ENCODE results near the gene CCDC34. TPM values are rescaled to one million over a fixed set of nuclear protein-coding genes. Genes with fewer than 3 reads are reported as not detected.
"Not testable (repeated sequence)": the region's sequence is repeated elsewhere in the genome, so short reads cannot be mapped to it uniquely, and the experiment has no call there.

The CCDC34 gene
- total RNA-seq, 1 donor, result 1.4 TPM

DNA sequence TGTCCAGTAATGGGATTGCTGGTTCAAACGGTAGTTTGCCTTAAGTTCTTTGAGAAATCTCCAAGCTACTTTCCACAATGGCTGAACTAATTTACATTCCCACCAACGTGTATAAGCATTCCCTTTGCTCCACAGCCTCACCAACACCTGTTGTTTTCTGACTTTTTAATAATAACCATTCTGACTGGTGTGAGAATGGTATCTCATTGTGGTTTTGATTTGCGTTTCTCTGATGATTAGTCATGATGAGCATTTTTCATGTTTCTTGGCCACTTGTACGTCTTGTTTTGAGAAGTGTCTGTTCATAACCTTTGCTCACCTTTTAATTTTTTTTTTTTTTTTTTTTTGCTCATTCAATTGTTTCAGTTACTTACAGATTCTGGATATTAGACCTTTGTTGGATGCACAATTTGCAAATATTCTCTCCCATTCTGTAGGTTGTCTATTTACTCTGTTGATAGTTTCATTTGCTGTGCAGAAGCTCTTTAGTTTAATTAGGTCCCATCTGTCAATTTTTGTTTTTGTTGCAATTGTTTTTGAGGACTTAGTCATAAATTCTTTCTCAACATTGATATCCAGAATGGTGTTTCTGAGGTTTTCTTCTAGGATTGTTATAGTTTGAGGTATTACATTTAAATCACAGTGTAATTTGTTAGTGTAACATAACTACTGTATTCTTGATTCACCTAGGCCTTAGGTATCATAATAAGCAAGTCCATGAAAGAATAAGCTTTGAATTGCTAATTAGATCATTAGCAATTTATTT is 33.0 kb downstream of the CCDC34 start:
- no peaks in the 10 kb centered on the region for H3K27me3 ChIP-seq (ENCODE audit: insufficient read depth, low read length)
- H3K9me3 ChIP-seq (ENCODE audit: low read depth, low read length), result no peaks in the 10 kb centered on the region

DNA sequence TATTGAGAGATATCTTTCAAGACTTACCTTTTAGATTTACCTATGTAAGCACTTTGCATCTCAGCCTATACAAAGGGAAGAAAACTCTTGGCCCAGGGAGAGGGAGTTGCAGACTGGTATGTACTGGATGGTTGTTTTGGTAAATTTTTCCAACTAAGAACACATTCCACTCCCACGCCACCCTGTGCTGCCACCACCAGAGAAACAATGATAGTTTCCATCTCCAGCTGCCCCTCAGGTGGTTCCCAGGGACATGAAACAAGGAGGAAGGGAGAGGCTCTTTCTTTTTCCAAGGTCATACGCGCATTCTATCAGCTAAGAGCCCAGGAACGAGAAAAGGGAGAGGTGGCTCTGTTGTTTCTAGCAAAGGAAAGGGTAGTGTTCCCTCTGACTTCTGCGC is 34.4 kb downstream of the CCDC34 start:
- no peak overlapping the region for H3K4me3 ChIP-seq (ENCODE audit: low read length)
- no peaks in the 10 kb centered on the region for H3K9me3 ChIP-seq (ENCODE audit: low read depth, low read length)
- no peaks in the 10 kb centered on the region for H3K4me1 ChIP-seq (ENCODE audit: insufficient read depth, low read length)
- H3K27me3 ChIP-seq (ENCODE audit: insufficient read depth, low read length), result no peaks in the 10 kb centered on the region

More for the DNA sequence above, 33.0 kb downstream of the CCDC34 start:
- Histone ChIP-seq H3K4me3 (ENCODE audit: low read length) (no peak overlapping the region), H3K4me1 (ENCODE audit: insufficient read depth, low read length) (no peaks in the 10 kb centered on the region)

DNA sequence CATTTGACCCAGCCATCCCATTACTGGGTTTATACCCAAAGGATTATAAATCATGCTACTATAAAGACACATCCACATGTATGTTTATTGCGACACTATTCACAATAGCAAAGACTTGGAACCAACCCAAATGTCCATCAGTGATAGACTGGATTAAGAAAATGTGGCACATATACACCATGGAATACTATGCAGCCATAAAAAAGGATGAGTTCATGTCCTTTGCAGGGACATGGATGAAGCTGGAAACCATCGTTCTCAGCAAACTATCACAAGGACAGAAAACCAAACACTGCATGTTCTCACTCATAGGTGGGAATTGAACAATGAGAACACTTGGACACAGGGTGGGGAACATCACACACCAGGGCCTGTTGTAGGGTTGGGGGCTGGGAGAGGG is 36.0 kb downstream of the CCDC34 start:
- H3K9me3 ChIP-seq (ENCODE audit: low read depth, low read length), result not testable (repeated sequence)

DNA sequence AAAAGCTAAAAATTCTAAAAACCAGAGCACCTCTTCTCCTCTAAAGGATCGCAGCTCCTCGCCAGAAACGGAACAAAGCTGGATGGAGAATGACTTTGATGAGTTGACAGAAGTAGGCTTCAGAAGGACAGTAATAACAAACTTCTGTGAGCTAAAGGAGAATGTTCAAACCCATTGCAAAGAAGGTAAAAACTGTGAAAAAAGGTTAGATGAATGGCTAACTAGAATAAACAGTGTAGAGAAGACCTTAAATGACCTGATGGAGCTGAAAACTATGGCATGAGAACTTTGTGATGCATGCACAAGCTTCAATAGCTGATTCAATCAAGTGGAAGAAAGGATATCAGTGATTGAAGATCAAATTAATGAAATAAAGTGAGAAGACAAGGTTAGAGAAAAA is 40.8 kb downstream of the CCDC34 start:
- not testable (repeated sequence) for H3K4me3 ChIP-seq (ENCODE audit: low read length); H3K9me3 ChIP-seq (ENCODE audit: low read depth, low read length); H3K27me3 ChIP-seq (ENCODE audit: insufficient read depth, low read length); H3K4me1 ChIP-seq (ENCODE audit: insufficient read depth, low read length)

More for the DNA sequence above, 36.0 kb downstream of the CCDC34 start:
- not testable (repeated sequence) for H3K27me3 ChIP-seq (ENCODE audit: insufficient read depth, low read length); H3K4me3 ChIP-seq (ENCODE audit: low read length); H3K4me1 ChIP-seq (ENCODE audit: insufficient read depth, low read length)

DNA sequence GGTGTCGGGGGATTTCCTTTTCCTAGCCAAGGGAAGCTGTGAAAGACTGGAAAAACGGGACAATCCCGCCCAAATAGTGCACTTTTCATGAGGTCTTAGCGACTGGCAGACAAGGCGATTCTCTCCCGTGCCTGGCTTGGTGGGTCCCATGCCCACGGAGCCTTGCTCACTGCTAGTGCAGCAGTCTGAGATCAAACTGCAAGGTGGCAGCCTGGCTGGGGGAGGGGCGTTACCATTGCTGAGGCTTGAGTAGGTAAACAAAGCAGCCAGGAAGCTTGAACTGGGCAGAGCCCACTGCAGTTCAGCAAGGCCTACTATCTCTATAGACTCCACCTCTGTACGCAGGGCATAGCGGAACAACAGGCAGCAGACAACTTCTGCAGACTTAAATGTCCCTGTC is 41.7 kb downstream of the CCDC34 start:
- not testable (repeated sequence) for H3K9me3 ChIP-seq (ENCODE audit: low read depth, low read length); H3K4me1 ChIP-seq (ENCODE audit: insufficient read depth, low read length); H3K4me3 ChIP-seq (ENCODE audit: low read length); H3K27me3 ChIP-seq (ENCODE audit: insufficient read depth, low read length)

DNA sequence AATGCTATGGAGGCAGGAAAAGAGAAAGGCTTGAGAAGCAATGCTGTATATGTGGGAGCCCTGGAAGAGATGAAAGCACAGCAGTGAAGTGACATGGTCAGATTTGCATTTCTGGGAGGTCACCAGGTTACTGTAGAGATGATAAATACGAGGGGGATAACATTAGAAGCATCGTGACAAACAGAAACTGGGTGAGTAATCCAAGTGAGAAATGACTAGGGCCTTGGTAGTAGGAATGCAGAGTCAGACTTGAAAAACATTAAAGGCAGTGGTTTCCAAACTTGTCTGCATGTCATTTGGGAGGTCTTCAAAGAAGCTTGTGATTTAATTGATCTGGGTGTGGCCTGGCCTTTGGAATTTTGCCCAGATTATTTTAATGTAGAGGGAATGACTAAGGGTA is 43.9 kb downstream of the CCDC34 start:
- H3K27me3 ChIP-seq (ENCODE audit: insufficient read depth, low read length), result no peaks in the 10 kb centered on the region
- H3K9me3 ChIP-seq (ENCODE audit: low read depth, low read length), result no peaks in the 10 kb centered on the region
- no peak overlapping the region for H3K4me3 ChIP-seq (ENCODE audit: low read length)
- no peaks in the 10 kb centered on the region for H3K4me1 ChIP-seq (ENCODE audit: insufficient read depth, low read length)

DNA sequence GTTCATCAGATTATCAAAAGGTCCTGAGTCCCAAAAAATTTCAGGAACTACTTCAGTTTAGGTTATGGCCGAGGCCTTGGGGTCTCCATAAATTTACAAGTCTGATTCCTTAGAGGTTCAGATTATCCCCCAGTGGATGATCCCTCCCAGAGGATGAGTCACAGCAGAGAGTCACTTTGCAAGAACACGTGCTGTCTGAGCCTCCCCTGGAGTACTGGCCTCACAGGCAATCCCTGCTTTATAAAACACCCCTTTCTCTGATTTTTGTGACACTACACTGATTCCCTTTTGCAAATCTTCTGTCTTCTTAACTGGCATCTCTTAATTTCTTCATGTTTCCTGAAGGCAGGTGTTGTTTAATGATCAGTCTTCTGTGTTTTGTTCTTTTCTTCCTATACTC is 45.3 kb downstream of the CCDC34 start:
- Histone ChIP-seq H3K4me1 (ENCODE audit: insufficient read depth, low read length) (no peaks in the 10 kb centered on the region), H3K9me3 (ENCODE audit: low read depth, low read length) (no peaks in the 10 kb centered on the region)

DNA sequence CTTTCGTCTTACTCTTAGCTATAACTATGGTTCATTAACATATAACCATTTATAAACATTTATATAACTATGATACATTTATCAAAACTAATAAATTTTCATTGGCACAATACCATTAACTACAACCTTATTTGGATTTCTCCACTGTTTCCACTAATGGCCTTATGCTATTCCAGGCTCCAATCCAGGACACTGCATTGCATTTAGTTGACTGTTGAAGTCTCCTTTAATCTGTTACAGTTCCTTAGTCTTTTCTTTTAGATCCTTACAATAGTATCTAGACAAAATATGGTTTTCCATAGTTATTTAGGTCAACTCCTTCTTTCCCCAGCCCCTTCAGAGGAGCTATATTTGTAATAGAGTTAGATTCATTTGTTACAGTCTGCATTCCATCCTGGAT is 47.2 kb downstream of the CCDC34 start:
- Histone ChIP-seq H3K9me3 (ENCODE audit: low read depth, low read length) (no peaks in the 10 kb centered on the region), H3K27me3 (ENCODE audit: insufficient read depth, low read length) (no peaks in the 10 kb centered on the region), H3K4me1 (ENCODE audit: insufficient read depth, low read length) (no peaks in the 10 kb centered on the region), H3K4me3 (ENCODE audit: low read length) (no peak overlapping the region)

More for the DNA sequence above, 45.3 kb downstream of the CCDC34 start:
- H3K27me3 ChIP-seq (ENCODE audit: insufficient read depth, low read length), result no peaks in the 10 kb centered on the region
- no peak overlapping the region for H3K4me3 ChIP-seq (ENCODE audit: low read length)

DNA sequence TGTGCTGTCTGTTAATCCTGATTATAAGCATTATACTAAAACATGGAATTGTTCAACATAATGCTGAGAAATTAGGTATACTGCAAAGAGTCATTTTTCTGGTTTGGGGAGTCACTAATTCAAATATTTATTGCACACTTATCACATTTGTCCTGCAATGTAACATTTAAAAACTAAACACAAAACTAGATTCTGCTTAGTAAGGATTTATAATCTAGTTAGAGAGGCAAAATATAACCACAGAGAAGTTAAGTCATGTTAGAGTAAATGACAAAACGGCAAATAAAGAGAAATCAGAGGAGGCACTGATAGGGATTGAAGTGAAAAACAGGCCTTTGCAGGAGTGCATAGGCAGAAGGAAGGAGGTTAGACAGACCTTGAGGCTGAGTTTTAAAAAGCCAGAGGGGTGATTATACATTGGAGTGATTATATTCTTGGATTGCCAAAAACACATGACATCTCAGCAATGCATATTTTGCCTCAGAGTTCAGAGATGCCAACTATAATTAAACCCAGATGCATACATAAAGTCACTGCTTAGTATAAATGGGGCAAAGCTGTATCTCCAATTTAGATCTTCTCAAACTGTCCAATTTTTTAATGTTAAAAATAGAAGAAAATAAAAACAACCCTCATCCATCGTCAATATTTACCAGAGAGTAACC is 49.7 kb downstream of the CCDC34 start:
- no peaks in the 10 kb centered on the region for H3K4me1 ChIP-seq (ENCODE audit: insufficient read depth, low read length)
- no peaks in the 10 kb centered on the region for H3K9me3 ChIP-seq (ENCODE audit: low read depth, low read length)
- no peak overlapping the region for H3K4me3 ChIP-seq (ENCODE audit: low read length)
- H3K27me3 ChIP-seq (ENCODE audit: insufficient read depth, low read length), result no peaks in the 10 kb centered on the region

DNA sequence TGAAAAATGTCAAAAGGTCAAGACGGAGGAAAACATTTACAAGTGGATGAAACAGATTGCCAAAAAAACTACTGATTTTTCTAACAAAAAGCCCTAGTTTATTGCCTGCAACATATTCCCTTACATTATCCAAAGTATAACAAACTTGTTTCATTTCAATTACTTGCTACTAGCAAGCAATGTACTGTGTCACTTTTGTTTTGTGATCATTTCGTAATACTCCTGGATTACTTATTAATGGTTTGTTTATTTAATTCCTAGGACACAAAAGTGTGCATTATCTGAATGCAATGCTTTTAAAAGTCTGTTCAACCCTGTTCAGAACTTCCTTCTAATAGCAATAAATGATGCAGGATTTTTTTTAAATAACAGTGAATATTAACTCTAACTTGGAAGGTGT is 50.9 kb downstream of the CCDC34 start:
- no peaks in the 10 kb centered on the region for H3K27me3 ChIP-seq (ENCODE audit: insufficient read depth, low read length)
- no peaks in the 10 kb centered on the region for H3K9me3 ChIP-seq (ENCODE audit: low read depth, low read length)
- H3K4me3 ChIP-seq (ENCODE audit: low read length), result no peak overlapping the region
- H3K4me1 ChIP-seq (ENCODE audit: insufficient read depth, low read length), result no peaks in the 10 kb centered on the region

DNA sequence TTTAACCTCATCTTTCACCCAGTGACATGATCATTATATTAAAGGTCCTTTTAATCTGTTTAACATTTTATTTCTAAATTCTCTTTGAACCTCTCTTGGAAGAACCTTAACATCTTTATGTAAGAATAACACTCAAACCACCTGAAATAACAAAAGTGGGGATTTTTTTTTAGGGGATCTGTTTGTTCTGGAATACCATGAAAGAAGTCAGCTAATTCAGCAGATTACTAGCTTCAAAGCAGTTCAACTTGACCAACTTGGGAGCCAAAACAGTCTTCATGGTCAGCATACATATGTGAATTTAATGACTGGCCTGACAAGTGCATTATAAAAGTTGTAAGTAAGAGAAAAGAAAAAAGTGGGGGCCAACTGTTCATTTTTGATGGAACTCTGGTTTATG is 52.3 kb downstream of the CCDC34 start:
- H3K27me3 ChIP-seq (ENCODE audit: insufficient read depth, low read length), result no peaks in the 10 kb centered on the region
- no peaks in the 10 kb centered on the region for H3K4me1 ChIP-seq (ENCODE audit: insufficient read depth, low read length)
- no peak overlapping the region for H3K4me3 ChIP-seq (ENCODE audit: low read length)
- no peaks in the 10 kb centered on the region for H3K9me3 ChIP-seq (ENCODE audit: low read depth, low read length)

DNA sequence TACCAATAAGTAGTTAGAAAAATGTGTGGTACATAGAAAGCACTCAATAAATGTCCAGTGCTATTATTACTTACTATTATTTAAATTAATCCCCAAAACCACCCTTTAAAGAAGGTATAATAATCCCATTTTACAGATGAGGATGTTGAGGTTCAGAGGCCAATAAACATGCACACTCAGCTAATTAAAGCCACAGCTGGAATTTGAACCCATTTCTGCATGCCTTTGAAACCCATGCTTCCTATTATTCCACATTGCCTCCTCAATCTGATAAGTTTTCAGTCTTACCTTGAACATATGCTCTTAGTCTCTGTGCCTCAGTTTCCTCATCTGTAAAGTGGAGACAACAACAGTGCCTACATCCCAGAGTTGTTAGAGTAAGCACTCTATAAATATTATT is 52.8 kb downstream of the CCDC34 start:
- no peaks in the 10 kb centered on the region for H3K4me1 ChIP-seq (ENCODE audit: insufficient read depth, low read length)
- H3K27me3 ChIP-seq (ENCODE audit: insufficient read depth, low read length), result no peaks in the 10 kb centered on the region
- no peak overlapping the region for H3K4me3 ChIP-seq (ENCODE audit: low read length)
- H3K9me3 ChIP-seq (ENCODE audit: low read depth, low read length), result no peaks in the 10 kb centered on the region

DNA sequence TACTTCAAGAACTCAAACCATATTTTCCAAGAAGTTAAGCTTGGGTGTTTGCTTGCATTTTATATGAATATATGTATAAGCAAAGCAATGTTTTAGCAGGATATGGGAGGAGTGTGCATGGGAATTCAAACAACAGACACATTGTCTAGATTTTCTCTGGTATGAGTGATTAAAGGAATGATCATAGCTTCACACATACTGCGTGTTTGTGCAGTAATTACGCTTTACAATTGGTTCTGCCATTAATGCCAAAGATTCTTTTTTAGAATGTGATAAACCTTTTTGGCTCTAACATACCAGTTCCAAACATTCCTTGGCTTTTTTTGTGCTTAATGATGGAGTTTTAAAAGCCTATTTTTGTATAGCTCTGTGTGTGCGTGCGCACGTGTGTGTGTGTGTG is 54.0 kb downstream of the CCDC34 start:
- Histone ChIP-seq H3K4me3 (ENCODE audit: low read length) (no peak overlapping the region), H3K4me1 (ENCODE audit: insufficient read depth, low read length) (no peaks in the 10 kb centered on the region), H3K27me3 (ENCODE audit: insufficient read depth, low read length) (no peaks in the 10 kb centered on the region), H3K9me3 (ENCODE audit: low read depth, low read length) (no peaks in the 10 kb centered on the region)

DNA sequence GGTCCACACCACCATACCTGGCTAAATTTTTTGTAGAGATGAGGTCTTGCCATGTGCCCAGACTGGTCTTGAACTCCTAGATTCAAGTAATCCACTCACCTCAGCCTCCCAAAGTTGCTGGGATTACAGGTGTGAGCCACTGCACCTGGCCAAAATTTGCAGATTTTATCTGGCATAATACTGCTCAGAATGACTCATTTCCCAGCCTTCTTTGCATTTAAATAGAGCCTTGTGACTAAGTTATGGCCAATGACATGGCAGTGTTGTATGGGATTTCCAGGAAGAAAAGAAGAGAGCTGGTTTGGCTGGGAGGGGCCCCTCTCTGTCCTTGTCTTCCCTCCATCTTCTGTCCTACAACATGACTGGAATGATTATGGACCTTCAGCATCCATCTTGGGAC is 55.8 kb downstream of the CCDC34 start:
- no peak overlapping the region for H3K4me3 ChIP-seq (ENCODE audit: low read length)
- no peaks in the 10 kb centered on the region for H3K9me3 ChIP-seq (ENCODE audit: low read depth, low read length)
- no peaks in the 10 kb centered on the region for H3K4me1 ChIP-seq (ENCODE audit: insufficient read depth, low read length)
- no peaks in the 10 kb centered on the region for H3K27me3 ChIP-seq (ENCODE audit: insufficient read depth, low read length)

DNA sequence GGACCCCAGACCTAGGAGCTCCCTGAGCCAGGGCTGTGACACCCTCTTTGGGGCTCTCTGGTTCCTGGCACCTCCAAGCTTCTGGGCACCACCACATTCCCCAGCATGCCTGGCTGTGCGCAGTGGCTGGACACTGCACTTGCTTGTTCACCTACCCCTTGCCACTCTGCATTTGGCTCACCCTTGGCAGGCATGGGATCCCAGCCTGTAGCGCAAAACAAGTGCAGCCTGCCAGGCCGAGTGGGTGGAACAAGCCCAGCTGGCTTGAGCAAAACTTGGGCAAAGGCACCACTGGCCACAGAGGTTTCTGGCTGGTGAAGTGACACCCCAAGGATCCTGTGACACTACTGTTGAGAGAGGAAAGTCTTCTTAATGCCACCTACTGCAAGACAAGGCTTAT is 57.3 kb downstream of the CCDC34 start:
- H3K4me3 ChIP-seq (ENCODE audit: low read length), result no peak overlapping the region
- no peaks in the 10 kb centered on the region for H3K9me3 ChIP-seq (ENCODE audit: low read depth, low read length)
- H3K4me1 ChIP-seq (ENCODE audit: insufficient read depth, low read length), result no peaks in the 10 kb centered on the region
- H3K27me3 ChIP-seq (ENCODE audit: insufficient read depth, low read length), result no peaks in the 10 kb centered on the region

DNA sequence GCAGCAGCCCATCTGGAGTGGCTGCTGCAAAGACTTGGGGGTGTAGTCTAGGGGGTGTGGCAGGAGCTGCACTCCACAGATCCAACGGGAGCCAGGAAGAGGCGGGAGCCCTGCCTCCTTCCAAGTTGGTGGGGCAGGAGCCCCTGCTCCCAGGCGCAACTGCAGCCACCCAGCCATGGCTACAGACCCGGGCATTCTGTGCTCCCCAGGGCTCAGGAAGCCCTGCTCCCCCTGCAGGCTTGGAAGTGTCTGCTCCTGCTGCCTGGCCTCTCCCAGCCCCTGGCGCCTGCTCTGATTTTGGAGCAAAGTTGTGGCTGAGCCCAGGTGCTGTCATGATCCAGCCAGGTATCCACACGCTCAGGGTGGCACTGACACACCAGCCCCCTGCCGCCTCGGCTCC is 58.5 kb downstream of the CCDC34 start:
- no peaks in the 10 kb centered on the region for H3K27me3 ChIP-seq (ENCODE audit: insufficient read depth, low read length)
- H3K4me3 ChIP-seq (ENCODE audit: low read length), result no peak overlapping the region
- no peaks in the 10 kb centered on the region for H3K4me1 ChIP-seq (ENCODE audit: insufficient read depth, low read length)
- H3K9me3 ChIP-seq (ENCODE audit: low read depth, low read length), result no peaks in the 10 kb centered on the region

Measured in mononuclear cell (primary cell).